SK-N-SH (cell line): Measurements from ENCODE around the gene OXER1. TPM values are rescaled to one million over a fixed set of nuclear protein-coding genes. Genes with fewer than 3 reads are reported as not detected.
A peak's percentile ranks its signal among the peaks of the same experiment; 100 is the strongest.

Experiments used
- CTCF ChIA-PET: fragments of 300-600, 350-600 bp; formaldehyde crosslinking; extraction: SDS; loops from one replicate; lab custom pipeline; 2021; lab: Yijun Ruan, JAX
- POLR2A ChIA-PET: fragments of 350-600 bp; sonication (Branson Sonifier 250); formaldehyde crosslinking; extraction: SDS; loops from one replicate; lab custom pipeline; 2020; ENCODE audit warnings: antibody characterized with exemption, inconsistent platforms; lab: Yijun Ruan, JAX
- DNase-seq: peaks from one replicate; pipeline ENCODE4 v3.0.0; 2012
- H2AFZ ChIP-seq: fragments of 200-600 bp; sonication (generic); 2 replicates; pipeline ENCODE4 v1.8.1; 2016; ENCODE audit warnings: antibody characterized with exemption, mild to moderate bottlenecking, low read depth
- H3F3A ChIP-seq: fragments of 200-600 bp; sonication (generic); replicated peaks from 2 replicates; pipeline ENCODE3; 2016; ENCODE audit warnings: antibody characterized with exemption, mild to moderate bottlenecking; ENCODE audit not compliant: insufficient read depth
- H3K27ac ChIP-seq, 2 experiments: fragments of 200-500 bp in 1 of 2; fragments of 200-600 bp in 1 of 2; sonication (Bioruptor generic) in 1 of 2; sonication (generic), shearing (Covaris generic) in 1 of 2; 2 replicates each; pipeline versions ENCODE4 v1.5.1 to v1.6.1; 2014 to 2016; ENCODE audit warnings: low read depth in 2 of 2, inconsistent platforms in 1 of 2, low read length in 1 of 2, mild to moderate bottlenecking in 1 of 2, mixed read lengths in 1 of 2
- H3K27me3 ChIP-seq: fragments of 200-600 bp; sonication (generic), shearing (Covaris generic); 2 replicates; pipeline ENCODE4 v1.6.1; 2016; ENCODE audit warnings: mixed run types; ENCODE audit not compliant: insufficient read depth
- H3K36me3 ChIP-seq, 2 experiments: fragments of 200-500 bp in 1 of 2; fragments of 200-600 bp in 1 of 2; sonication (Bioruptor generic) in 1 of 2; sonication (generic) in 1 of 2; replicated peaks in 1 of 2; 2 replicates each; pipeline versions ENCODE3 to v1.5.1; 2014 to 2016; ENCODE audit warnings: low read length in 1 of 2, mild to moderate bottlenecking in 1 of 2; ENCODE audit not compliant: insufficient read depth in 2 of 2, control insufficient read depth in 1 of 2
- H3K4me1 ChIP-seq, 2 experiments: fragments of 200-500 bp in 1 of 2; fragments of 200-600 bp in 1 of 2; sonication (Bioruptor generic) in 1 of 2; sonication (generic), shearing (Covaris generic) in 1 of 2; 2 replicates each; pipeline versions ENCODE4 v1.5.1 to v1.6.1; 2014 to 2016; ENCODE audit warnings: low read depth in 1 of 2, low read length in 1 of 2, mixed run types in 1 of 2; ENCODE audit not compliant: insufficient read depth in 2 of 2, control insufficient read depth in 1 of 2
- H3K4me2 ChIP-seq: fragments of 200-600 bp; sonication (generic), shearing (Covaris generic); 2 replicates; pipeline ENCODE4 v1.6.1; 2017; ENCODE audit warnings: mixed run types
- H3K4me3 ChIP-seq, 2 experiments: fragments of 200-500 bp in 1 of 2; fragments of 200-600 bp in 1 of 2; sonication (Bioruptor generic) in 1 of 2; sonication (generic), shearing (Covaris generic) in 1 of 2; 2 replicates each; pipeline versions ENCODE4 v1.5.1 to v1.8.1; 2014 to 2016; ENCODE audit warnings: low read depth in 2 of 2, inconsistent platforms in 1 of 2, low read length in 1 of 2, mild to moderate bottlenecking in 1 of 2, mixed read lengths in 1 of 2, moderate library complexity in 1 of 2
- H3K79me2 ChIP-seq: fragments of 200-600 bp; sonication (generic); 2 replicates; pipeline ENCODE4 v1.8.1; 2017; ENCODE audit warnings: mild to moderate bottlenecking; ENCODE audit not compliant: insufficient read depth
- H3K9ac ChIP-seq: fragments of 200-600 bp; sonication (generic); 2 replicates; pipeline ENCODE4 v1.6.1; 2017; ENCODE audit warnings: mixed run types
- H3K9me2 ChIP-seq: fragments of 200-600 bp; sonication (generic); 2 replicates; pipeline ENCODE4 v1.6.1; 2017; ENCODE audit warnings: mixed run types
- H3K9me3 ChIP-seq: fragments of 200-600 bp; sonication (generic); 2 replicates; pipeline ENCODE4 v1.6.1; 2017; ENCODE audit warnings: mixed run types, mild to moderate bottlenecking, moderate library complexity
- H4K20me1 ChIP-seq: fragments of 200-600 bp; sonication (generic); 2 replicates; pipeline ENCODE4 v1.6.1; 2017; ENCODE audit warnings: mild to moderate bottlenecking, mixed run types; ENCODE audit not compliant: insufficient read depth
- EP300 ChIP-seq, 2 experiments: IDR thresholded peaks; 2 replicates each; pipeline versions ENCODE4 v1.4.0 to v1.6.1; 2012; ENCODE audit warnings: borderline replicate concordance in 1 of 2, low read depth in 1 of 2, low read length in 1 of 2
- EZH2phosphoT487 ChIP-seq: fragments of 200-600 bp; sonication (generic); IDR thresholded peaks from 2 replicates; pipeline ENCODE4 v1.6.1; 2017; ENCODE audit warnings: low read depth, mixed run types, mild to moderate bottlenecking, antibody characterized with exemption, moderate library complexity, borderline replicate concordance
- SIN3A ChIP-seq: IDR thresholded peaks from 2 replicates; pipeline ENCODE4 v1.6.1; 2012; ENCODE audit warnings: low read depth, mild to moderate bottlenecking, low read length, moderate library complexity, borderline replicate concordance
- TCF12 ChIP-seq: IDR thresholded peaks from 2 replicates; pipeline ENCODE4 v1.4.0; 2012
- WGBS: methylation state at CpG from one replicate; pipeline ENCODE4 v1.1.6; 2017; ENCODE audit warnings: low lambda C conversion rate; 5-methylcytosine and 5-hydroxymethylcytosine counted together
- polyA plus RNA-seq, 3 experiments: library from polyadenylated mRNA; depleted of rRNA; stranded (reverse); fragments of >200 nt; gene quantifications; 2 replicates each; pipeline ENCODE4 v1.2.3, GENCODE V29; 2012
- TF ChIP-seq, protein P1 (sequence below): IDR thresholded peaks from 2 replicates; pipeline ENCODE4 v1.4.0; 2012; ENCODE audit warnings: low read depth, borderline replicate concordance

OXER1 gene
- polyA plus RNA-seq, 1 of the 3 experiments (the other 2 are of a cell fraction): not detected

DNA sequence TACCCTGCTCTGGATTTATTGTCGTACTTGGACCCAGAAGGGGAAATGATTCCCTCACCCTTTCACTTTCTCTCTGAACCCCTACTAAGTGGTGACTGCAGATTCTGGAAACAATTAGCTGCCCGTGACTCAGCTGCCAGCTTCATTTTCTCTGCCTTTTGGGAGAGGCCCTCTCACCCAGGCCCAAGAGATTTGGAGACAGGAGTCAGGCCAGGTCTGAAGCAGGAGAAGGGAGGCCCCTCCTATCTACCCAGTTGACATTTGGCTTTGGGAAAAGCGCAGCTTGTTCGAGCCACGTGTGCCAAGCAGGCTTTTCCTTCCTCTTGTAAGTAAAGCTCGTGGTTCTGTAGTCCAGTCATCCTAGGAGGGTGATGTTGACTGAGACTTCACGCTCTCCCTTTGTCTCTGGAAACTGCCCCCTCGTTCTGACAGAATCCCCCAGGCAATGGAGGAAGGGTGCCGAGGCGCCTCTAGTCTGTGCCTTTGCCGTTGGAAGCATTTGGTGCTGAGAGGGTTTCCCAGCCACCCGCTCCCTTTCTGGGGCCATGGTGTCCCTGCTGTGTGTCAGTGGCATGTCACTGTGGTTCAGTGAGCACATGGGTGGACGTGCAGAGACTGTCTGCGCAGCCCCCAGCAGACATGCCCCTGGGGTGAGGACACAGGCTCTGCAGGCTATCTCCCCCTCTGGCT, 8.6 kb downstream of the OXER1 start:
- WGBS: 61% methylated on average over 12 of the region's 14 CpGs
- no peak overlapping the region for H2AFZ ChIP-seq

DNA sequence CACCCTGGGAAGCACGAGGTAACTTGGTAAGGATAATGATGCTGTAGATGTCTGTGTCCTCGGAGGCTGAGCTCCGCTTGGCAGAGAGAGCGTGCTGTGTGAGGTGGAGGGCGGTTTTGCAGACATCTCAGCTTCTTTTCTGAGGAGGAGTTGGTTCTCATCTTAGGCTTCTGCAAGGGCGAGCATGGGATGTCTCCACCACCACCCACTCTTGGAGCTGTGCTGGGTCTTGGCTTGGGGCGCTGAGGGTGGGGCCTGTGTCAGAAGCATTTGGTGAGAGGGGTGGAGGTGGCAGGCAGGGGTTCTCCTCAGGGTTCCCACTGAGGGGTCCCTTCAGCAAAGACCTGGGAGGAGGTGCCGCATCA, 9.2 kb downstream of the OXER1 start:
- Histone ChIP-seq H4K20me1 (no peaks in the 10 kb centered on the region), H3K9ac (no peak overlapping the region), H3K4me2 (0 out of 2 replicates have a peak overlapping the region, but pooled peaks have one; percentile 15), H3K27ac (peak overlapping the region in 1 of 2 experiments; percentile 25; a peak in 1 of 4 replicates), H3K27me3 (no peaks in the 10 kb centered on the region)
- CTCF ChIA-PET: interaction anchor here (0.8 to 6.2 kb wide), 8 partner anchors 9 to 261 kb away, joined by 3 to 34 read pairs (median 3); partner anchors contain the start of genes KCNG3 and OXER1
- peak; percentile 38 for DNase-seq
- POLR2A ChIA-PET: interaction anchor here (2.5 kb wide), 1 partner anchor 55 kb away, joined by 7 read pairs; no protein-coding TSS in a partner anchor
- no peak for TF ChIP-seq EZH2phosphoT487
- TF ChIP-seq, all 33 proteins: peak for 0
- no peaks in the 10 kb centered on the region for H3K9me3 ChIP-seq
- no peaks in the 10 kb centered on the region for H3F3A ChIP-seq
- no peaks in the 10 kb centered on the region for H3K79me2 ChIP-seq
- no peak overlapping the region for H2AFZ ChIP-seq
- 92% methylated on average over 8 of the region's 8 CpGs for WGBS
- H3K9me2 ChIP-seq: no peaks in the 10 kb centered on the region
- H3K4me3 ChIP-seq: no peak overlapping the region
- no peaks in the 10 kb centered on the region for H3K36me3 ChIP-seq
- H3K4me1 ChIP-seq: peaks cover 0 to 38% of the 10 kb centered on the region in 2 experiments; a peak in 1 of 4 replicates

More for the DNA sequence above, 8.6 kb downstream of the OXER1 start:
- H3K4me1 ChIP-seq: peaks cover 0 to 38% of the 10 kb centered on the region in 2 experiments; a peak in 1 of 4 replicates
- H3K36me3 ChIP-seq: no peaks in the 10 kb centered on the region
- peak; percentile 50 for TF ChIP-seq TCF12
- TF ChIP-seq, protein P1, sequence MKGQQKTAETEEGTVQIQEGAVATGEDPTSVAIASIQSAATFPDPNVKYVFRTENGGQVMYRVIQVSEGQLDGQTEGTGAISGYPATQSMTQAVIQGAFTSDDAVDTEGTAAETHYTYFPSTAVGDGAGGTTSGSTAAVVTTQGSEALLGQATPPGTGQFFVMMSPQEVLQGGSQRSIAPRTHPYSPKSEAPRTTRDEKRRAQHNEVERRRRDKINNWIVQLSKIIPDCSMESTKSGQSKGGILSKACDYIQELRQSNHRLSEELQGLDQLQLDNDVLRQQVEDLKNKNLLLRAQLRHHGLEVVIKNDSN: no peak
- TF ChIP-seq, all 33 proteins: peak for 1
- Histone ChIP-seq H3K27me3 (no peaks in the 10 kb centered on the region), H4K20me1 (no peaks in the 10 kb centered on the region), H3F3A (no peaks in the 10 kb centered on the region), H3K9ac (no peak overlapping the region), H3K4me2 (0 out of 2 replicates have a peak overlapping the region, but pooled peaks have one; percentile 15), H3K79me2 (no peaks in the 10 kb centered on the region), H3K4me3 (no peak overlapping the region), H3K27ac (peak overlapping the region in 1 of 2 experiments; percentile 25; a peak in 1 of 4 replicates), H3K9me2 (no peaks in the 10 kb centered on the region), H3K9me3 (no peaks in the 10 kb centered on the region)
- CTCF ChIA-PET: interaction anchor here (0.8 to 6.2 kb wide), 8 partner anchors 12 to 261 kb away, joined by 3 to 34 read pairs (median 4); partner anchors contain the start of gene KCNG3
- POLR2A ChIA-PET: interaction anchor here (2.5 kb wide), 1 partner anchor 55 kb away, joined by 7 read pairs; no protein-coding TSS in a partner anchor
- DNase-seq: peak; percentile 56

DNA sequence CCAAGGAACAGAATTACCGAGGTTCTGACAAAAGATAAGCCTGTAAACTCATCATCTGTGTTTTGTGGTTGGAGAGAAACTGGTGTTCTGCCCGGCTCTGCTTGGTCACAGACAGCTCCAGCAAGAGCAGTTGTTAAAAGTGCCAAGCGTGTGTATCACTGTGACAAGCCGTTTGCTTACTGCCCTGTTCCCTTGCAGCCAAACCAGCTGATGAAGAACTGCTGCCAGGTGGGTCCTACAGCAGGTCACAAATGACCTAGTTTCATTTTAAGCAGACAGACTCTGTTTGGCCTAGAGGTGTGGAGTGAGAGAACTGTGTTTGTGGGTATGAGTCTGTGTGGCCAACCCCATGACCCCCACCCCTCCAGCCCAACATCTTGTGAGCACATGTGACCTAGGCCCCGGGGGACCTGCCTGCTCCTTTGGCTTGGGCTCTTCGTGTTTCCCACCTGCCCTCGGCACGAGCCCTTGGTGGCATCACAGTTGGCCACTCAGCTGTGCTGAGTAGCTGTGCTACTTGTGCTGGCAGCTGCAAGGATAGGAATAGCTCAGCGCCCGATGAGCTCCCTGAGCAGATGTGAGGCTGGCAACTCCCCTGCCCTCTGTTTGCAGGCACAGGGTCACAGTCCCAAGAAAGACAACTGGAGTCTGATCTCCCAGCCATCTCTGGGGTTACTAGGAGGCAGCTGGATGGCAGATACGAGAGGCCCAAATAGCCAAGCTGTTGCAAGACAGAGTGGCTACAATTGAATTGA, 9.7 kb downstream of the OXER1 start:
- 0 out of 4 replicates have a peak, but pooled peaks of 1 of the 2 experiments have one; percentile 31 for TF ChIP-seq EP300 (IDR thresholded peaks at IDR 0.05; ENCODE audit: borderline replicate concordance in 1 of 2, low read depth in 1 of 2, low read length in 1 of 2)
- TF ChIP-seq SIN3A: no peak
- Histone ChIP-seq H3K27me3 (no peaks in the 10 kb centered on the region), H3K4me2 (no peak overlapping the region), H3K4me3 (no peak overlapping the region), H3K9me3 (no peaks in the 10 kb centered on the region), H3K4me1 (peaks cover 0 to 38% of the 10 kb centered on the region in 2 experiments; a peak in 1 of 4 replicates), H4K20me1 (no peaks in the 10 kb centered on the region), H3K79me2 (no peaks in the 10 kb centered on the region), H3K36me3 (no peaks in the 10 kb centered on the region), H3K27ac (peak overlapping the region in 1 of 2 experiments; percentile 25; a peak in 1 of 4 replicates), H3K9ac (no peak overlapping the region), H3K9me2 (no peaks in the 10 kb centered on the region), H3F3A (no peaks in the 10 kb centered on the region), H2AFZ (no peak overlapping the region)
- POLR2A ChIA-PET: interaction anchor here (2.5 kb wide), 1 partner anchor 56 kb away, joined by 7 read pairs; no protein-coding TSS in a partner anchor
- WGBS: 73% methylated on average over 10 of the region's 11 CpGs
- peak; percentile 72 for DNase-seq
- CTCF ChIA-PET: interaction anchor here (0.8 to 6.2 kb wide), 5 partner anchors 10 to 260 kb away, joined by 3 to 34 read pairs (median 3); partner anchors contain the start of genes KCNG3 and OXER1
